ENCODE data around the gene NCOR1. TPM values are rescaled to one million over a fixed set of nuclear protein-coding genes. Genes with fewer than 3 reads are reported as not detected.
"Not testable (repeated sequence)": the region's sequence is repeated elsewhere in the genome, so short reads cannot be mapped to it uniquely, and the experiment has no call there.

Gene NCOR1
- total RNA-seq, 1 donor from 2014 or later, result 205 TPM

GRCh38 chr17:16215002-16215272, 397 bp downstream of the NCOR1 start:
- DNase-seq (ENCODE audit: low spot score), result peak; percentile 63

GRCh38 chr17:16214190-16215001, 938 bp downstream of the NCOR1 start:
- DNase-seq (ENCODE audit: low spot score), result no peak

- DNase-seq (ENCODE audit: low spot score), result no peak
These were observed 2.5 kb downstream of the NCOR1 start for GRCh38 chr17:16212793-16213192.

DNA sequence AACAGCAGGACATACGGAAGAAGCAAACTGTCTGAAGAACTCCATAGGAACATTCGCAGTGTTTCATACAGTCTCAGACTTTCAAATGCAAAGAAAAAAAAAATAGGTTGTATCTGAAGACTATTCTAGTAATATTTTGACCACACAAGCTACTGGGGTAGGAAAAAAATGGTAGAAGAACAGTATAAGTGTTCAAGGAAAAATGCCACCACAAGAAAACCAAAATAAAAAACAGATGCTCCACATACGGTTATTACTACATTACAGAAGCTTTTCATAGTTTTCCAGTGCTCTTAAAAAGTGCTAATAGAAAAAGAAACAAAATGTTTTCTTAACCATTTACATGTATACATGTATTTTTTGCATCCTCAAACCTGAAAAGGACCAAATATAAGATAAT, 3.7 kb downstream of the NCOR1 start:
- DNase-seq (ENCODE audit: low spot score), result no peak

DNA sequence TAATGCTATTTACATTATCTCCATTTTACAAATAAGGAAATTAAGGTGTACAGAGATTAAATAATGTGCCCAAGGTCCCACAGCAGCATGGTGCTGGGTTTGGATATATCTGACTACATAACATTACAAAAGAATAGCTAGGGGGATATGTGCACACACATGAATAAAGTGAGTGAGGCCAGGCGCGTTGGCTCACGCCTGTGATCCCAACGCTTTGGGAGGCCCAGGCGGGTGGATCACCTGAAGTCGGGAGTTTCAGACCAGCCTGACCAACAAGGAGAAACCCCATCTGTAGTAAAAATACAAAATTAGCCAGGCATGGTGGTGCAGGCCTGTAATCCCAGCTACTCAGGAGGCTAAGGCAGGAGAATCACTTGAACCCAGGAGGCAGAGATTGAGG, 10.6 kb downstream of the NCOR1 start:
- DNase-seq (ENCODE audit: low spot score), result not testable (repeated sequence)

- DNase-seq (ENCODE audit: low spot score), result not testable (repeated sequence)
These were observed 12.5 kb downstream of the NCOR1 start for GRCh38 chr17:16202554-16203500.

DNA sequence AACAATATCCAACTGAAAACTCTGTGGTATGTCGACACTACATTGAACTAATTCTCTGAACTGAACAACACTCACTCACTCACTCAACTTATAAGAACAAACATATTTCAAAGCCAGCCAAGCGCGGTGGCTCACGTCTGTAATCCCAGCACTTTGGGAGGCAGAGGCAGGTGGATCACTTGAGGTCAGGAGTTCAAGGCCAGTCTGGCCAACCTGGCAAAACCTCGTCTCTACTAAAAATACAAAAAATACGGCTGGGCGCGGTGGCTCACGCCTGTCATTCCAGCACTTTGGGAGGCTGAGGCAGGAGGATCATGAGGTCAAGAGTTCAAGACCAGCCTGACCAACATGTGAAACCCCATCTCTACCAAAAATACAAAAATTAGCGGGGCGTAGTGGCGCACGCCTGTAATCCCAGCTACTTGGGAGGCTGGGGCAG, 13.6 kb downstream of the NCOR1 start:
- DNase-seq (ENCODE audit: low spot score), result not testable (repeated sequence)

DNA sequence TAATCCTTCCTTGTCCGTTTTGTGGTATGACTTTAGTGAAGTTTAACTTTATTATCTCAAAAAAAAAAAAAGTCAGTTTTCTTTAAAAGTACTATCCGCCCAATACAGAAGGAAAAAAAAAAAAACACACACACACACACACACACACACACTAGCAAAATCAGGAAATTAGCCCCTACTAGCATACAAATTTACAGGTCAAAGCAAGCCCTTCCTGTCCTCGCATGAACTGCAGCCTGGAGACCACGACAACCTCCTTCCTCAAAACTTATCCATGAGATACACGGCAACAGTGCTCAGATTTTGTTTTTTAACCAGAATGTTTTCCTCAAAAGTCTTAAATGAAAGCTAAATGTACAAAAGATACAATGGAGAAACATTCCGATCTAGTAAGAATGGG, 16.2 kb downstream of the NCOR1 start:
- DNase-seq (ENCODE audit: low spot score), result no peak

GRCh38 chr17:16197276-16197675, 18.1 kb downstream of the NCOR1 start:
- no peak for DNase-seq (ENCODE audit: low spot score)

DNA sequence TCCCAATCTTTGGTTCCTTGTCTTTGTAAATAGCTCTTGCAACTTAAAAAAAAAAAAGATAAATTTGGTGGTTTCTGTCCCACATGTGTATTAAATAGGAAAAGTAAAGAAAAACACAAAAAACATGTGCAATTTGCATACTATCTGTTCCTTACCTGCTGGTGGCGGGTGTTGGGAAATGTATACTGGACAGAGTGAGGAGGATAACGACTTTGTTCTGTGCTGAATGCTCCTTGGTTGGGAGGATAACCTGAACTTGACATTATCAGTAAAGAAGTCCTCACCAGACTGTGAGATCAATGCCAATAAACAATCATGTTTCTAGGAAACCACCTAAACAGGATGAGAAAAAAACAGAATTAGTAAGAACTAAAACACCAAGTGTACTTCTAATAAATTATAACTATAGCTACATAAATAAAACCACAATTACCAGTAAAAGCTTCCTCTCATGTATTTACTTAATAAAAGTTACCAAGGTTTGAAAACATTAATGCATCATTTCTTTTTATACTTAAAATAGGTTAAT, 21.0 kb downstream of the NCOR1 start:
- DNase-seq (ENCODE audit: low spot score), result not testable (repeated sequence)

GRCh38 chr17:16191604-16192003, 23.7 kb downstream of the NCOR1 start:
- DNase-seq (ENCODE audit: low spot score), result no peak

- DNase-seq (ENCODE audit: low spot score), result no peak
These were observed 24.5 kb downstream of the NCOR1 start for GRCh38 chr17:16190703-16191360.

GRCh38 chr17:16189791-16190348, 25.5 kb downstream of the NCOR1 start:
- DNase-seq (ENCODE audit: low spot score), result no peak

DNA sequence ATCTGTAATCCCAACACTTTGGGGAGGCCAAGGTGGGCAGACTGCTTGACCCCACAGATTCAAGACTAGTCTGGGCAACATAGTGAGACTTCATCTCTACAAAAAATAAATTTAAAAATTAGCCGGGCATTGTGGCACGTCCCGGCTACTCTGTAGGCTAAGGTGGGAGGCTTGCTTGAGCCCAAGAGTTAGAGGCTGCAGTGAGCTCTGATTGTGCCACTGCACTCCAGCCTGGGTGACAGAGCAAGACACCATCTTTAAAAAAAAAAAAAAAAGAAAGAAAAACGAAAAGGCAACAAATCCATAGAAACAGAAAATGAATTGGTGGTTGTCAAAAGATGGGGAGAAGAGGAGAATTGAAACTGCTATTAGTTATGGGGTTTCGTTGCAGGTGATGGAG, 27.7 kb downstream of the NCOR1 start:
- DNase-seq (ENCODE audit: low spot score), result no peak

GRCh38 chr17:16181581-16181980, 33.8 kb downstream of the NCOR1 start:
- no peak for DNase-seq (ENCODE audit: low spot score)

- DNase-seq (ENCODE audit: low spot score), result no peak
These were observed 36.5 kb downstream of the NCOR1 start for GRCh38 chr17:16178836-16179235.

DNA sequence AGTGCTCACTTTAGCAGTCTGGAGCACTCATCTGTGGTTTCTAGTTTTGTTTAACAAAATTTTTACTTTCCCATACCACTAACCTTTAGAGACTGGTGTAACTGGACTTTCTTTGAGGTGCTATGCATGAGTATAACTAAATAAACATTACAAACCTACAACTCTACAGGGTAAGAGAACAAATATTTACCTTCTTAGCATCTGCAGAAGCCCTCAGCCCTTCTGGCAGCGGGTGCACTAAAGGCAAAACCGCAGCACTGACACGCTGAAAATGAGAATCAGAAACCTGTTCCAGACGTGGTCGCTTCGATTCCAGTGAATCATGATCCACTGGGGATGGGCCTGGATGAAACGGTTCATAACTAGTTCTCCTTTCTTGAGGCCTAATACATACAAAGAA, 43.7 kb downstream of the NCOR1 start:
- no peak for DNase-seq (ENCODE audit: low spot score)

- not testable (repeated sequence) for DNase-seq (ENCODE audit: low spot score)
These were observed 48.6 kb downstream of the NCOR1 start for GRCh38 chr17:16166766-16167165.

DNA sequence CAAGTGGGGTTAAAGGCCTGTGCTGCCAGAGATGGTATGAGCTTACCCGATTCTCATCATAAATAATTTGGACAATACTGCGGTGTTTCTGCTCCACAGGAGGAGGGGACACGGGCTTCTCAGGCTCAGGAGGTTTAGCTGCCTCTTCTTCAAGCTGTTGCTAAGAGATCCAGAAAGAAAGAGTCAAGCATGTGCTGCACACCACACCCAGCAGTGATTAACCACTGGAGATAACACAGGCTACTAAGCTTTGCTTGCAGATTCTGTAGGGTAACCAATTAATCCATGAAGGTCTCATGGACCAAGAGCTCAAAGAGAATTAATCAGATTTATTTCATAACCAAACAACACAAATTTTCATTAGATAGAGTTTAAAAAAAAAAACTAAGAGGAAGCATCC, 56.6 kb downstream of the NCOR1 start:
- DNase-seq (ENCODE audit: low spot score), result no peak

- no peak for DNase-seq (ENCODE audit: low spot score)
These were observed 59.8 kb downstream of the NCOR1 start for GRCh38 chr17:16155536-16155935.

DNA sequence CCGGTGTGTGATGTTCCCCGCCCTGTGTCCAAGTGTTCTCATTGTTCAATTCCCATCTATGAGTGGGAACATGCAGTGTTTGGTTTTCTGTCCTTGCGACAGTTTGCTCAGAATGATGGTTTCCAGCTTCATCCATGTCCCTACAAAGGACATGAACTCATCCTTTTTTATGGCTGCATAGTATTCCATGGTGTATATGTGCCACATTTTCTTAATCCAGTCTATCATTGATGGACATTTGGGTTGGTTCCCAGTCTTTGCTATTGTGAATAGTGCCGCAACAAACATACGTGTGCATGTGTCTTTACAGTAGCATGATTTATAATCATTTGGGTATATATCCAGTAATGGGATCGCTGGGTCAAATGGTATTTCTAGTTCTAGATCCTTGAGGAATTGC, 63.0 kb downstream of the NCOR1 start:
- DNase-seq (ENCODE audit: low spot score), result not testable (repeated sequence)
